Cerebellar nuclear complex (tissue), 1 donor: ENCODE results near the gene PDSS2.
"Not testable (repeated sequence)": the region's sequence is repeated elsewhere in the genome, so short reads cannot be mapped to it uniquely, and the experiment has no call there.

Source experiments
- DNase-seq, 2 experiments: peaks; one replicate each; lab custom pipeline; 2025; lab: John Stamatoyannopoulos, UW

PDSS2 gene

DNA sequence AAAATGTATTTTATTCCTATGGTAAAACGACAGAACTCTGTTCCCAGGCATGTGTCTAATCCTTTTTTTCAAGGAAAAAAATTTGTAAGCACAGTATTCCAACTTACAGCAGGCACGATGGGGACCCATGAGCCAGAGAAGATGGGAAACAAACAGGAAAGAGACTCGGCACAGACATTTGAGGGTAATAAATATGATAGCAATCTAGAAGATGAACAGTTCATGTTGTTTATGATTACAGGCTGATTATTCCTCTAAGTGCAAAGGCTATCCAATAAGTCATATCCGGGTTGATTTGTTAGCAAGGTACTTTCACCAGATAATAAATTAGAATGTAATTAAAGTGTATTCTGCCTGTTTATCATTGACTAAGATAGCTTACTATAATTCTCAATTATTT, 43.2 kb downstream of the PDSS2 start:
- no peak for DNase-seq

DNA sequence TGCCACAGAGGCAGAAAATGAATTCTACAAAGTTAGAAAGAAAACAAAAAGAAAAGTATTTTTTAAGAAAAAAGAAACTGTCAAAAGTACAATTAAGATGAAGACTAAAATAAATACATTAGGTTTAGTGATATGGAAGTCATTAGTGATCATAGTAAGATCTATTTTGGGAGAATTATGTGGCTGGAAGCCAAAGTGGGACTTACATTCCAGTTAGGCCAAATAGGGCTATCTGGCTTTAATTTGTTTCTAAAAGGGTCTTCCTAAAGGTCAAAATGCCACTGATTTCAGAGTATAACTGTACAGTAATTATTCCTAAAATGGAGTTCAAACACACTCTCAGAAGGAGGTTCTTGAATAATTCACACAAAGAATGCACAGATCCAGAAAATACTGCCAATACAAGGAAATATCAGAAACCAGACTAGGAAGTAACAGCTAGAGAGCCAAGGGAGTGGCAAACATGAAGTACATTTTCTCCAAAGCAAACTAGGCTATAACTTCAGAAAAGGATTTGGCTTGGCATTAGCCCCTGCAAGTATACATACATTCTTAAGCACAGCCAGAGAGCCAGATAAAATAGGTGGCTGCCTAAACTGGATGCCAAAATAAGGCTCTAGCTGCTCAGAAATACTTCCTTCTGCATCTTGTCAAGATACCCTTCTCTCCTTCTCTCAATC, 45.3 kb downstream of the PDSS2 start:
- no peak for DNase-seq

DNA sequence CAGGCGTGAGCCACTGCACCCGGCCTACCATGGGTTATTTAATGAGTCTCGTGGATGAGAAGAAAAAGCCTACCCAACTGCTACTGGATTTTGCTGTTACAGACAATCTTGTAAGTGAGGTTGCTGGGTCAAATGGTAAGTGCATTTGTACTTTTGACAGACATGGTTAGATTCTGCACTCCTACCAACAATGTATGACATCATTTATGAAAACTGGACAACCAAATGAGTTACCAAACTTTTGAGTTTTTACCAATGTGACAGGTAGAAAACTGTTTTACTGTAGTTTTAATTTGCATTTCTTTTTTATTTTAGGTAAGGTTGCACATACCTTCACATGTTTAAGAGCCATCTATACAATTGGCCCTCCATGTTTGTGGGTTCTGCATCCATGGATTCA, 48.2 kb downstream of the PDSS2 start:
- DNase-seq: no peak

DNA sequence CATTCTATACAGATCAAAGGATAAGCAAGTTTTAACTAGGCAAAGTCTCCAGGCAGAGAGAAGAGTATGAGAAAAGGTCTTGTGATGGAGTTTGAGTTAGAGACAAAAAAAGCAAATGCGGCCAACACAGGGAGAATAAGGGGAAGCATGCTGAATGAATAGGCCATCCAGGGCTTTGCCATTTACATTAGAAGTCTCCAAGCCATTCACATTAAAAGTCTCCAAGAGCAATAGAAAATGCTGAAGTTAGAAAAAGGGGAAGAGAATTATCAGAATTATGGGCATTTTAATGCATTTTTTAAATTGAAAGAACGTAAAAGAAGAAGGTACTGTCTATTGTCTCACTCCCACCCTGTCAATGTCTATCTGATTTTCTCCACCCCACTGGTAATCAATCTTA, 49.4 kb downstream of the PDSS2 start:
- DNase-seq: no peak

DNA sequence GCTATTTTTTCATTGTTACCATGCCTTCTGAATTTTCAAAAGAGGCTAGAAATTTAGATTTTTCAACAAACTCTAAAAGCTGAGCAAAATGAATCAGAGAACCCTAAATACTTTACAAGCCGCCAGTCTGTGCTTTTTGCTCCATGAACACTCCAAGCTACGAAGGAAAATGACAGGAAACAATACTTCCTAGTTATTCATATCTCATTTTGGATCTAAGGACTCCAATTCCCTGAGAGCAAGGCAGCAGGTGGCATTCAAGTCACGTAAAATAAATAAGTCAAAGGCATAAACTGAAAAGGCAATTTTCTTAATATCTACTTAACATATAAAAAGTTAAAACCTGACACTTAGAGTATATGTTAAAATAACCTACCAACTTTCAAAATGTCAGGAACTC, 50.6 kb downstream of the PDSS2 start:
- DNase-seq: no peak

DNA sequence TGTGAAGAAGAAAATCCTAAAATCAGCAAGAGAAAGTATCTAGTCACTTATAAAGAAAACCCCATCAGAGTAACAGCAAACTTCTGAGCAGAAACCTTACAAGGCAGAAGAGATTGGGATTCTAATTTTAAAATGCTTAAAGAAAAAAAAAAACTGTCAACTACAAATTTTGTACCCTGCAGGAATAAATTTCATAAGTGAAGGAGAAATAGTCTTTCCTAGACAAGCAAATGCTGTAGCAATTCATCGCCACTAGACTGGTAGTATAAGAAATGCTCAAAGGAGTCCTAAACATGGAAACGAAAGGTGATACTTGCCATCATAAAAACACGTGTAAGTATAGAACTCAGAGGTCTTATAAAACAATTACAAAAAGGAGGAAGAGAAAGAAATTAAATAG, 54.4 kb downstream of the PDSS2 start:
- DNase-seq: no peak

DNA sequence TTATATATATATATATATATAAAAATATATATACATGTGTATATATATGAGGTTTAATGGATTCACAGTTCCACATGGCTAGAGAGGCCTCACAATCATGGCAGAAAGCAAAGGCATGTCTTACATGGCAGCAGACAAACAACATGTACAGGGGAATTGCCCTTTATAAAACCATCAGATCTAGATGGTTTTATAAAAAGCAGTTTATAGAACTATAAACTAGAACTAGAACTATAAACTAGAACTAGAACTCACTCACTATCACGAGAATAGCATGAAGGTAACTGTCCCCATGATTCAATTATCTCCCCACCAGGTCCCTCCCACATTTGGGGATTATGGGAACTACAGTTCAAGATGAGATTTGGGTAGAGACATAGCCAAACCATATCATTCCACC, 56.8 kb downstream of the PDSS2 start:
- DNase-seq: no peak

DNA sequence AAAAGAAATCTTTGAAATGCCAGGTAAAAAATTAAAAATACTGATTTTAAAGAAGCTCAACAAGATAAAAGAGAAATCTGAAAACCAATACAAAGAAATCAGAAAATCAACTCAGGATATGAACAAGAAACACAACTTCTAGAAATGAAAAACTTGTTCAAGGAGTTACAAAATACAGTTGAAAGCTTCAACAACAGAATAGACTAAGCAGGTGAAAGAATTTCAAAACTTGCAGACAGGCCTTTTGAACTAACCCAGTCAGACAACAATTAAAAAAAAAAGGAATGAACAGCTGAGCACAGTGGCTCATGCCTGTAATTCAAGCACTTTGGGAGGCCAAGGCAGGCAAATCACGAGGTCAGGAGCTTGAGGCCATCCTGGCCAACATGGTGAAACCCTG, 57.8 kb downstream of the PDSS2 start:
- no peak for DNase-seq

DNA sequence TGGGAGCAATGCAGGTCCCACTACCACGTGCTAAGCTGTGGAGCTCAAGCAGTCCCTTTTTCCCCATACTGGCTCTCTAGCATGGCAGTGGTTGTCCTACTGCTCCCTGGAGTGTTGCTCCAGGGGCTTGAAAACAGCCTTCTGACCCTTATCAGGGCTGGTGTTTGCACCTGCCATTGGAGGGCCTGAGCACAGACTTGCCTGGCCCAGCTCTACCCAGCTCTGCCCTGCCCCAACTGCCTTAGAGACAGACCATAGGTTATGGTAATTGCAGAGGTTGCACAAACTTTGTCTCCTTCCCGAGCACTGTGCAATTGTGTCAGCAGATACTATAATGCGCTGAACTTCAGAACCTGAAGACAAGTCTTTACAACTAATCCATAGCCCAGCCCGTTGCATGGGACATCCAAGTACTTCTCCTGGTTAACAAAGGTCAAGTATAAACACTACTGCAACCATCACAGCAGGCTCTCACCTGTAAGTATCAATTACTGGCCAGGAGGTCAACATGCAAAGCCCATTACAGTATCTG, 58.7 kb downstream of the PDSS2 start:
- no peak for DNase-seq

DNA sequence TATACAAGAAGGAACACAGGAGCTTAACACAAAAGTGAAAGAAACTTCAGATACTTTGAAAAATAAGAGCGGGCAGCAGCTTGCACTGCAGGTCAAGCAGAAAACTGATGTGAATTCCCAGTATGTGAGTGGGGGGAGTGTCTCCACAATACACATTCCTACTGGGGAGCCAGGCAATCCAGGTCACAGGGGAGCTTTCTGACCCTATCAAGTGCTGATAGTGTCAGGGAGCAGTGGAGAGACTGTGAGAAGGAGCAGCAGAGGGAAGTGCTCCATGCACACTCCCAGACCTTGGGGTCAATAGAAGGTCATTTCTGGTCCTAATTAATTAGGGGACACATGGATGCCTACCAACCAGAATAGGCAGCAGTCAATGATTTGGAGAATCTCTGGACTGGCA, 59.4 kb downstream of the PDSS2 start:
- no peak for DNase-seq

DNA sequence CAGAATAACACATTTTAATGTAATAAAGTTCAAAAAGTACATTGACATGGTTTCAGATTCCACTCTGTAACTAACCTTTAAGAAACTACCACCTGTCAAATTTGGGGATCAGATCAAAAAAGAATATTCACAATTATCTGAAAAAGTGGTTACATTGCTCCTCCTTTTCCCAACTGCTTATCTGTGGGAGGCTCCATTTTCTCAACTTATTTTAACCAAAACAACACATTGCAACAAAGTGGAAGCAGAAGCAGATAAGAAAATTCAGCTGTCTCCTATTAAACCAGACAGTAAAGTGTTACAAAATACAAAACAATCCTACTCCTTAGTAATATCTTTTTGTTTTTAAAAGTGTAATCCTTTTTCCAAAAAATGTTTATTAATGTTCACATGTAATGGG, 61.4 kb downstream of the PDSS2 start:
- no peak for DNase-seq

DNA sequence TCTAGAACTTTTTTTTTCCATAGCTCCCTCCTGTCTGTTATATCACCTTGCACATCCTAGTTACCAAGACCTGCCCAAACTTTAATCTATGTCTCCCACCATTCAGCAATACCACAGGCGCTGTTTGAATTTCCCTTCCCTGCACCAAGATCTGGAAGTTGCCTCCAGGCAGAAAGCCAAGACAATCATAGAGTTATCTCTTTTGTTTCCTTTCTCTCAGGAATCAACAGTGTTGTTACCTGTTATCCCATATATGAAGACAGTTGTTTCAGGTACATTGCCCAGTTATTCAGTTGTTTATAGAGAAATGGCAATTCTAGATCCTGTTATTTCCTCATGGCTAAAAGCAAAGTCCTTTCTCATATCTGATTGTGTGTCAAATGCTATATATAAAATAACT, 63.2 kb downstream of the PDSS2 start:
- DNase-seq: no peak

DNA sequence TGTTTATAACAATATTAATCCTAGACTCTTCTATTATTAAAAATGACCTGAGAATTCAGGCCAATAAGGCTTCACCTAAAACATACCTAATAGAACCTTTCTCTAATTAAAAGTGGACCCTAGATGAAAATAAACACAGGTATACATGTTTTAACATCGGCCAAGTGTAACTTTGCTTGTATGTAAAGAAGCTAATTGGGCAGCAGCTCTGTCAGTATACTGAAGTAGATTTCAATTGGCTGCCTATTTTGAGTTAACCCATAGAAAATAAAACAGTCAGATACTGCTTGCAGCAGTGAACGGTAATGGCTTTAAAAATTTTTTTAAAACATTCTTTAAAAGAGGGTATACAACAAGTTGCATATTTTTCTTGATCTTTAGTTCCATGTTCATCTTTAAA, 67.3 kb downstream of the PDSS2 start:
- DNase-seq: no peak

DNA sequence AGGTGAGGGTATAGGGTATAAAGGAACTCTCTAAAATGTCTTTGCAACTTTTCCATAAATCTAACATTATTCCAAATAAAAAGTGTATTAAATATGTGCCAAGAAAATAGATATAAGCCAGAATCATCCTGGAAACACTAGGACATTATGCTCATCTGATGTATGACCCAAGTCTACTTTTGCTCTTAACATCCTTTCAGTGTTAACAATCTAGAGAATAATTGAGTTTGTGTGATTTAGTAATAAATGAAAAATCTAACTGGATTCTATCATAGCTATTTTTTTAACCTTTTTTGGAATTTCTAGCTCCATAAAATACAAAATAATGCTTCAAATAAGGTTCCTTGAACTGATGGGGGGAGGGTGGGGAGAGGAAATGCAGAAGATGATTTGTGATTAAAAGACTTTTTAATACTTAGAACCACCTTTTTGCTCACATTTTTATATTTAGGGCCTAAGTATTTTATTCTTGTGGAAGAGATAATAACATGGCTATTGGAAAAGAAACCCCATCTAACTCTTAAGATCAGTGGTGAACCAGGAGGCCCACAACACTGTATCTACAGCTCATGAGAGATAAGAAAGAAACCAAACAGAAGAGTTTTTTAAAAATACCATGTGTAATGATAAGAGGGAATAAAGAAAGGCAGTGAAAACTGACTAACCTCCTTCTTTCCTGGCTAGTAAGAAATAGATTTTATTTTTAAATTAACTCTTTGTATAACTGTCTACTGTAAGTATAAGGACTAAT, 68.5 kb downstream of the PDSS2 start:
- DNase-seq: no peak

DNA sequence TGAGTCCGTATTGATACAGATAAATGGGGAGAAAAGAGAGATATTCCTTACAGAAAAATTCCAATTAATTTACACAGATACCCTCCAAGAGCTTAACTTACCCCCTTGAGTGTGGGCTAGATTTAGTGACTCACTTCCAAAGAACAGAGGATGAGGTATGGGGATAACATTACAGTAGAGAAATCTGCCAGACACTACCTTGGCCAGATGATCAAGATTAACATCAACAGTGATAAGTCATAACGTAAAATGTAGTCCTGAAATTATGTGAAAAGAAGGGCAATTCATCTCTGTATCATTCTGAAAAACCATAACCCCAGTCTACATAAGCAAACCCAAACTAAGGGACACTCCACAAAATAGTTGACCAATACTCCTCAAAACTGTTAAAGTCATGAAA, 69.3 kb downstream of the PDSS2 start:
- DNase-seq: no peak

DNA sequence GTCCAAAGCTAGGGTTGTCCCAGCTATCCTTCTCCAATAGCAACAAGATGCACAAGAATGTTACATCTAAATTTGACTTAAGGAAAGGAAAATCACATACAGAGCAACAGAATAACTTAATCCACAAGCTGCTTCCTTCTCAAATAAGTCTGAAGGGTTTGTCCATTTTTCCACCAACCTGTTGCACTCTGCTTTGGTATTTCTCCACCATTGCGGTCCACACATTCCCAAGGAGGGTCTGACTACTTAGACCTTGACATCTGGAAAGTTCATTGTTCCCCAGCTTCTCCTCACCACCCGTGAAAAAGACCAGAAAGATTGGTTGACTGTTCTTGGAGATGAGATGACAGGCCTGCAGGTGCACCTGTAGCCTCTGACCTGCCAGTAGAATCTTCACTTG, 72.5 kb downstream of the PDSS2 start:
- no peak for DNase-seq

DNA sequence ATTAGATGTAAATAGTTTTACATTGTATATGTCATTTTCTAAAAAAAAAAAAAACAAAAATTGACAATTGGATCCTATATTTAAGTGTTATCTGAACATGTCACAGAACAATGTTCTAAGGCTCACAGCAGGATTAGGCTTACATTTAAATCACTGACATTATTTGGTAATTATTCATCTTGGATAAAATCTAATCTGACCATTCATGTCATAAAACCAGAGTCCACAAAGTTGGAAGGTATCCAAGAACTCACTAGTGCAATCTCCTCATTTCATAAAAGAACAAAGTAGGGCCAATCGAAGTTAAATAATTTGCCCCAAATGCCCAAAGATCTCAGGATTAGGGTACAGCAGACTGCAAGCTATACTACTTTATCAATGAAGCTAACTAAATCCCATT, 73.0 kb downstream of the PDSS2 start:
- DNase-seq: no peak

DNA sequence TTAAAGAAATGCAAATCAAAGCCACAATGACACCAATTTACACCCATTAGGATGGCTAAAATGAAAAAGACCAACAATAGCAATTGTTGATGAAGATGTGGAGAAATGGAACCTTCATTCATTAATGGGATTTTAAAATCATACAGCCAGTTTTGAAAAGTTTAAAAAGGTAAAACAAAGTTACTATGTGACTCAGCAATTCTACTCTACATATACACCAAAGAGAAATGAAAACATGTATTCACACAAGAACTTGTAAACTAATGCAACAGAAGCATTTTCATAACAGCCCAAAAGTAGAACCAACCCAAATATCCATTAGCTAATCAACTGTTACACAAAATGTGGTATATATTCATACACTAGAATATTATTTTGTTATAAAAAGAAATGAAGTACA, 75.7 kb downstream of the PDSS2 start:
- DNase-seq: no peak

DNA sequence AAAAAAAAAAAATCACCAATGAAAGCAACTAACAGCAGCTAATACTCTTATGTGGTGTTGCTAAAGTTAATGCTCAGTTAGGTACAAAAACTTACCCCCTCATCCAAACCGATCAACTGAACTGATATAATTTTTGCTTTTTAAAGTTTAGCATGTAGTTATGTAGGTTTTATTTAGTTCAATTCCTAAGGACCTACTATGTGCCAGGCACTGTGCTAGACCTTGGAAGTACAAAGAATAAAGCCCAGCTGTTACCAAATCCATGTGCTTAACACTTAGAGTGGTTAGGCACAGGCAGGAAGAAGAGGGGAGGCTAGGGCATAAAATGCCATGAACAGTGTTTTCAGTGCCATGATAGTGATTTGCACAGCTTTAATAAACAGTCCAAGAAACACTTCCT, 85.1 kb downstream of the PDSS2 start:
- DNase-seq: no peak

DNA sequence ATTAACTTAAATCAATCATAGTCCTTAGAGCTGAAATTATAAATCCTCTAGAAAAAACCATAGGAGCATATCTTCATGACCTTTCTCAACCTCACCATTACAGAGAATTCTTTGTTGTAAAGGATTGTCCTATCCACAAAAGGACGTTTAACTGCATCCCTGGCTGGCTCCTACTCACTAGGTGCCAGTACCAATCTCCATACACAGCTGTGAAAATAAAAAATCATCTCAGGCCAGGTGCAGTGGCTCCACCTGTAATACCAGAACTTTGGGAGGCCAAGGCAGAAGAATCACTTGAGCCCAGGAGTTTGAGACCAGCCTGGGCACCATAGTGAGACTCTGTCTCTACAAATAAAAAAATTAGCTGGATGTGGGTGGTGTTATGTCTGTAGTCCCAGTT, 89.9 kb downstream of the PDSS2 start:
- no peak for DNase-seq

DNA sequence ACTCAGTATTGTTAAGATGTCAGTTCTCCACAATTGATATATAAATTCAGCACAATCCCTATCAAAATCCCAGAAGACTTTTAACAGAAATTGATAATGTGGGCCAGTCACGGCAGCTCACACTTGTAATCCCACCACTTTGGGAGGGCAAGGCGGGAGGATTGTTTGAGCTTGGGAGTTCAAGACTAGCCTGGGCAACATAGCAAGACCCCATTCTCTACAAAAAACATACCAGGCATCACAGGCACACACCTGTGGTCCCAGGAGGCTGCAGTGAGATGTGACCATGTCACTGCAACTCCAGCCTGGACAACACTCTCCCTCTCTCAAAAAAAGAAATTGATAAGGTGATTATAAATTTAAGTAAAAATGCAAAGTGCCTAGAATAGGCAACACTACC, 90.9 kb downstream of the PDSS2 start:
- no peak for DNase-seq

DNA sequence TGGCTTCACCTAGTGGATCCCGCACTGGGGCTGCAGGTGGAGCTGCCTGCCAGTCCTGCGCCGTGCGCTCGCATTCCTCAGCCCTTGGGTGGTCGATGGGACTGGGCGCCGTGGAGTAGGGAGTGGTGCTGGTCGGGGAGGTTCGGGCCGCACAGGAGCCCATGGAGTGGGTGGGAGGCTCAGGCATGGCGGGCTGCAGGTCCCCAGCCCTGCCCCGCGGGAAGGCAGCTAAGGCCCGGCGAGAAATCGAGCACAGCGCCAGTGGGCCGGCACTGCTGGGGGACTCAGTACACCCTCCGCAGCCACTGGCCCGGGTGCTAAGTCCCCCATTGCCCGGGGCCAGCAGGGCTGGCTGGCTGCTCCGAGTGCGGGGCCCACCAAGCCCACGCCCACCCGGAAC, 95.2 kb downstream of the PDSS2 start:
- DNase-seq: not testable (repeated sequence)

DNA sequence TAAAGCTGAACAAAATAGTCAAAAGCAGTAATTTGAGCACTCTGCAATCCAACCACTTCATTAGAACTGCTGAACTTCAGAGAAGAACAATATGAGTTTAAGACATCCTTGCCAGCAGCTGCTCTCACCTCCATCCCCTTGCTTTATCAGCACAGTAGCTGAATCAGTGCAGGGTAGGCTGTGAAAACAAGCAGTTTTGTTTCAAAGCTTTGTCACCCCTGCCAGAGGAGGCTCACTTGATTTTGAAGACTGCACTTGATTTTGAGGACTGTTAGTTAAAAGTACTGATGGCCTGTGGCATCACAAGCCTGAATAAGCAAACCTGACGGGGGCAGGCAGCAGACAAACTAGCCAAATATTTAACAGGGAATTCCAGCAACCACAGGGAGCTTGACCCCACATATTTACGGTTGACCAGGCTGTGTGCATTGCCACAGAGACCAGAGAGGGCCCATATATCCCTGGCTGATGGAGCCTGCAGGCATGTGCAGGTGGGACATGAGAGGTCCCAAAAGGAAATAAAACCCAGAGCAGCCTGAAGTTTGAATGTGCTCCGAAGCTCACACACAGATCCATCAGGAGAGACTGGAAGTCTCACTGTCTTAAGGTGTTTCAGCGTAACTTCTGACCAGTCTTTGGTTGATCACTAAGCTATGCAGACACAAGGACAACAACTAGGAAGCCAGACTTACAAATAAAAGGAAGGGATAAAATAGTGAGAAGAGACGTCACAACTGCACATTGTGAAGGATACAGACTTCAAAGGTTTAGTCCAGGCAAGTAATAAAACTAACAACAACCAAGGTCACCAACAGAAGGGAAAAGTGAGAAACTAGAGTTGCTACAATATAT, 97.4 kb downstream of the PDSS2 start:
- DNase-seq: no peak
